Lung (tissue), 12 donors: ENCODE data around the gene ZNF747. TPM values are rescaled to one million over a fixed set of nuclear protein-coding genes. Genes with fewer than 3 reads are reported as not detected.

Experiments
- ATAC-seq: fragments of 200-7000 bp; cut with Tn5 transposase; one replicate; pipeline ENCODE4 v1.9.1; 2020; ENCODE audit warnings: moderate number of reproducible peaks; ENCODE audit not compliant: insufficient read depth, low FRiP score
- DNase-seq, 3 donors: peaks; one replicate each; pipeline ENCODE4 v3.0.0-alpha.2; 2013 to 2017
- H3K27ac ChIP-seq, 2 donors: one replicate each; pipeline ENCODE4 v1.5.1; 2013; ENCODE audit warnings: mild to moderate bottlenecking in 2 of 2, moderate library complexity in 2 of 2, control low read depth in 1 of 2, inconsistent platforms in 1 of 2, low read depth in 1 of 2, low read length in 1 of 2
- H3K27me3 ChIP-seq, 3 donors: one replicate each; pipeline ENCODE4 v1.5.1; 2013; ENCODE audit warnings: low read length in 2 of 3; ENCODE audit not compliant: control insufficient read depth in 3 of 3, insufficient read depth in 3 of 3
- H3K36me3 ChIP-seq, 4 donors: one replicate each; pipeline ENCODE4 v1.5.1; 2013; ENCODE audit warnings: low read length in 4 of 4, mild to moderate bottlenecking in 1 of 4, moderate library complexity in 1 of 4; ENCODE audit not compliant: control insufficient read depth in 4 of 4, insufficient read depth in 4 of 4
- H3K4me1 ChIP-seq, 5 donors: one replicate each; pipeline ENCODE4 v1.5.1; 2013; ENCODE audit warnings: low read length in 5 of 5, mild to moderate bottlenecking in 2 of 5, moderate library complexity in 1 of 5; ENCODE audit not compliant: control insufficient read depth in 5 of 5, insufficient read depth in 5 of 5
- H3K4me3 ChIP-seq: one replicate; pipeline ENCODE4 v1.5.1; 2013; ENCODE audit warnings: mild to moderate bottlenecking, control low read depth, moderate library complexity
- H3K9ac ChIP-seq, 2 donors: one replicate each; pipeline ENCODE4 v1.5.1; 2013; ENCODE audit warnings: low read length in 2 of 2, control low read depth in 1 of 2; ENCODE audit not compliant: insufficient read depth in 1 of 2
- H3K9me3 ChIP-seq, 4 donors: one replicate each; pipeline ENCODE4 v1.5.1; 2013; ENCODE audit warnings: low read length in 3 of 4, mild to moderate bottlenecking in 1 of 4, moderate library complexity in 1 of 4; ENCODE audit not compliant: control insufficient read depth in 4 of 4, insufficient read depth in 3 of 4
- WGBS, 2 donors: extraction: QIAGEN DNeasy Blood & Tissue Kit; methylation state at CpG; one replicate each; pipeline ENCODE4 v1.1.7; 2013; 5-methylcytosine and 5-hydroxymethylcytosine counted together
- polyA plus RNA-seq, 2 donors: library from polyadenylated mRNA; stranded (reverse); fragments of 200-250 nt; gene quantifications; one replicate each; pipeline ENCODE4 v1.2.1, GENCODE V29; 2013
- total RNA-seq, 2 donors: library from RNA; depleted of rRNA in 1 of 2; stranded (reverse); fragments of >200 nt in 1 of 2; gene quantifications; one replicate each; pipeline ENCODE4 v1.2.1, GENCODE V29; 2014 to 2021
- TF ChIP-seq, protein P1 (sequence below): IDR thresholded peaks from 2 replicates; pipeline ENCODE4 v1.5.1; 2012; ENCODE audit warnings: mild to moderate bottlenecking; ENCODE audit errors: control extremely low read depth, extremely low read depth
- donor health status: control.
- donor health status: control.
- donor health status: Bipolar disorder and iron deficiency.
- donor health status: healthy.
- donor health status: DM: yes; HTN: yes; CAD: no.

The ZNF747 gene
- total and polyA plus RNA-seq, 4 donors, result 7.1 to 11.7 (median 9.2) TPM

DNA sequence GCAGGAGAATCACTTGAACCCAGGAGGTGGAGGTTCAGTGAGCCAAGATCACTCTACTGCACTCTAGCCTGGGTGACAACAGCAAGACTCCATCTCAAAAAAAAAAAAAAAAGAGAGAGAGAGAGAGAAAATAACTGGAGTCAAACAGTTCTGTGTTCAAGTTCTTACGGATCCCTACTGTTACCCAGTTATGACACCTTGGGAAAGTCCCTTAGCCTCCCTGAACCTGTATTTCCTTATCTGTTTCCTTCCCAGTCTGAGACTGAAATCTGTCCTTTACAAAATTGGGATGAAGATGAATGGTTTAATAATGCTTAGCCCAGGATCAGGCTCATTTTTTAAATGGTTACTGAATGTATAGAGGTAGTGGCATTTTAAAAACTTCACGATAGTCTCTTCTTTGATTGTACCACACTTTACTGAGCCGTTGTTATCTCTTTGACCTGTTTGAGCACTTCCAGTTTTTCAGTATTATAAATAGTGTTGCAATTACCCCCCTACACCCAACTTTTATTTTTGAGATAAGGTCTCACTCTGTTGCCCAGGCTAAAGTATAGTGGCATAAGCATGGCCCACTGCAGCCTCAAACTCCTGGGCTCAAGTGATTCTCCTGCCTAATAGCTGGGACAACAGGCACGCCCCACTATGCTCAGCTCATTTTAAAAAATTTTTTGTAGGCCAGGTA, 25.4 kb downstream of the ZNF747 start:
- no peak for DNase-seq
- Histone ChIP-seq H3K9ac (no peak overlapping the region), H3K27me3 (no peaks in the 10 kb centered on the region), H3K9me3 (no peaks in the 10 kb centered on the region), H3K4me3 (no peak overlapping the region), H3K36me3 (peaks cover 0 to 14% (median 0%) of the 10 kb centered on the region in 4 donors), H3K27ac (no peak overlapping the region), H3K4me1 (no peaks in the 10 kb centered on the region)
- TF ChIP-seq, protein P1, sequence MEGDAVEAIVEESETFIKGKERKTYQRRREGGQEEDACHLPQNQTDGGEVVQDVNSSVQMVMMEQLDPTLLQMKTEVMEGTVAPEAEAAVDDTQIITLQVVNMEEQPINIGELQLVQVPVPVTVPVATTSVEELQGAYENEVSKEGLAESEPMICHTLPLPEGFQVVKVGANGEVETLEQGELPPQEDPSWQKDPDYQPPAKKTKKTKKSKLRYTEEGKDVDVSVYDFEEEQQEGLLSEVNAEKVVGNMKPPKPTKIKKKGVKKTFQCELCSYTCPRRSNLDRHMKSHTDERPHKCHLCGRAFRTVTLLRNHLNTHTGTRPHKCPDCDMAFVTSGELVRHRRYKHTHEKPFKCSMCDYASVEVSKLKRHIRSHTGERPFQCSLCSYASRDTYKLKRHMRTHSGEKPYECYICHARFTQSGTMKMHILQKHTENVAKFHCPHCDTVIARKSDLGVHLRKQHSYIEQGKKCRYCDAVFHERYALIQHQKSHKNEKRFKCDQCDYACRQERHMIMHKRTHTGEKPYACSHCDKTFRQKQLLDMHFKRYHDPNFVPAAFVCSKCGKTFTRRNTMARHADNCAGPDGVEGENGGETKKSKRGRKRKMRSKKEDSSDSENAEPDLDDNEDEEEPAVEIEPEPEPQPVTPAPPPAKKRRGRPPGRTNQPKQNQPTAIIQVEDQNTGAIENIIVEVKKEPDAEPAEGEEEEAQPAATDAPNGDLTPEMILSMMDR, result no peak
- no peak for ATAC-seq
- WGBS, 2 donors, result 68 to 81% methylated on average over 4 of the region's 4 CpGs

DNA sequence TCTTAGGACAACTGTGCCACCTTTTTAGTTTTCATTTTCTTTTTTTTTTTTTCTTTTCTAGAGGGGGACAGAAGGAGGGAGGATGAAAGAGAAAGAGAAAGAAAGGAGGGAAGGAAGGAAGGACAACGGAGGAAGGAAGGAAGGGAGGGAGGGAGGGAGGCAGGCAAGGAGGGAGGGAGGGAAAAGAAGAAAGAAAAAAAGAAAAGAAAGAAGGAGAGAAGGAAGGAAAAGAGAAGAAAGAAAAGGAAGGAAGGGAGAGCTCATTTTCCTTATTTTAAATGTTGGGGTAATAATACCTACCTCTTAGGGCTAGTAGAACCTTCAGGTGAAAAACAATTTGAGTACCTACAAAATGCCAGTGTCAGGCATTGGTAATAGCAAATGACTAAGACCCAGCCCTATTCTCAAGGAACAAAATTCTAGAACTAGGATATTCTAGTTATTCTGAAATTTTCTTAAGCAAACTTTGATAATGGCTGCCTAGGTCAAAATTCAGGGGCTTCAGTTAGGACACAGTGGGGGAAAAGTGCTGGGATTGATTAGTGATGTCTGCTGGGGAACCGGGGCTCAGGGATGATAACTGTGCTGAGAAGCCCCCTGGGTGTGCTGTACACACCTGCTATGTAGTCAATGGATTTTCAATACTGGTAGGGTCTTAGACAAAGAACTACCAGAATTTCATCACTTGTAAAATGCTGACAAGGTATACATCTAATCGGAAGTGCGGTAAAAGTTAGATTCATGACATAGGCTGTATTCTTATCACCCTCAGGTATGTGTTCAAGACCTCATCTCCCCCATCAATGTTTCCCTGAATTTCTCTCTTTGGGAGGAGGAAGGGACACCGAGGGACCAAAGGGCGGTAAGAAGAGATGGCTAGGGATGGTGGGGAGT, 31.0 kb downstream of the ZNF747 start:
- no peak overlapping the region for H3K4me3 ChIP-seq
- H3K27me3 ChIP-seq, result no peaks in the 10 kb centered on the region
- DNase-seq (no peak), ATAC-seq (no peak)
- 82 to 89% methylated on average over 6 of the region's 6 CpGs for WGBS, 2 donors
- TF ChIP-seq, protein P1, result no peak
- no peak overlapping the region for H3K9ac ChIP-seq
- H3K9me3 ChIP-seq, result no peaks in the 10 kb centered on the region
- peaks cover 0 to 9% (median 0%) of the 10 kb centered on the region in 4 donors for H3K36me3 ChIP-seq
- no peak overlapping the region for H3K27ac ChIP-seq
- no peaks in the 10 kb centered on the region for H3K4me1 ChIP-seq

DNA sequence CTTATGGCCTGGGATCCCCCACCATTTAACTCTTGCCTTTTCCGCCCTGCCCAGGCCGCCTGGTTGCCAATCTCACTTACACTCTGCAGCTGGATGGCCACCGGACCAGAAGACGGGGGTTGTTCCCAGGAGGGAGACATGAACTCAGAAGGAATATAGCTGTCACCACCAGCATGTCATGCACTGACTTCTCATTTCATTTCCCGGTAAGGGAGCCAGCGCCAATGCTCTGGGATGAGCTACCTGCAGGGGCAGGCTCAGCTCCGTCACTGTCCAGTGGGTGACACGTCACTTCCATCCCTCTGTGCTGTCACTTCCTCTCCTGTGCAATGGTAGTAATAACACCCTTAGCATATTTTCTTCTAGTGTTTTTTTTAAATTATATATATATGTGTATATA, 35.4 kb downstream of the ZNF747 start:
- H3K27me3 ChIP-seq, result no peaks in the 10 kb centered on the region
- H3K9me3 ChIP-seq, result no peaks in the 10 kb centered on the region
- no peak for ATAC-seq
- H3K36me3 ChIP-seq, result peaks cover 0 to 2% (median 0%) of the 10 kb centered on the region in 4 donors
- DNase-seq, result no peak
- H3K4me1 ChIP-seq, result no peaks in the 10 kb centered on the region
- H3K9ac ChIP-seq, result no peak overlapping the region
- 79 to 85% methylated on average over 8 of the region's 8 CpGs for WGBS, 2 donors
- no peak overlapping the region for H3K4me3 ChIP-seq
- TF ChIP-seq, protein P1, result no peak
- no peak overlapping the region for H3K27ac ChIP-seq
